GM21381 (cell line): ENCODE results near the gene TMEM131.
"Not testable (repeated sequence)": the region's sequence is repeated elsewhere in the genome, so short reads cannot be mapped to it uniquely, and the experiment has no call there.

Experiments
- ATAC-seq: cut with Tn5 transposase; IDR thresholded peaks from one replicate; pipeline ENCODE4 v1.9.1; 2021; ENCODE audit warnings: mild to moderate bottlenecking, moderate library complexity; ENCODE audit not compliant: unreplicated experiment

TMEM131 gene

GRCh38 chr2:97958184-97958583, 37.6 kb downstream of the TMEM131 start:
- no peak for ATAC-seq

GRCh38 chr2:97957432-97958183, 38.1 kb downstream of the TMEM131 start:
- ATAC-seq = no peak

GRCh38 chr2:97956753-97957152, 39.0 kb downstream of the TMEM131 start:
- not testable (repeated sequence) for ATAC-seq

GRCh38 chr2:97953853-97954252, 41.9 kb downstream of the TMEM131 start:
- no peak for ATAC-seq

- no peak for ATAC-seq
Measured at GRCh38 chr2:97952357-97952756, 43.4 kb downstream of the TMEM131 start.

GRCh38 chr2:97951155-97951680, 44.5 kb downstream of the TMEM131 start:
- no peak for ATAC-seq

- no peak for ATAC-seq
Measured at GRCh38 chr2:97950329-97951154, 45.2 kb downstream of the TMEM131 start.

- no peak for ATAC-seq
Measured at GRCh38 chr2:97948926-97949325, 46.8 kb downstream of the TMEM131 start.

- no peak for ATAC-seq
Measured at GRCh38 chr2:97945791-97946190, 50.0 kb downstream of the TMEM131 start.

- ATAC-seq = no peak
Measured at GRCh38 chr2:97936881-97937280, 58.9 kb downstream of the TMEM131 start.

GRCh38 chr2:97936199-97936598, 59.5 kb downstream of the TMEM131 start:
- peak; percentile 50 for ATAC-seq

- peak; percentile 18 for ATAC-seq
Measured at GRCh38 chr2:97935719-97936161, 60.0 kb downstream of the TMEM131 start.

GRCh38 chr2:97932975-97933662, 62.6 kb downstream of the TMEM131 start:
- ATAC-seq = no peak

GRCh38 chr2:97931858-97932225, 63.9 kb downstream of the TMEM131 start:
- ATAC-seq = no peak

- peak; percentile 40 for ATAC-seq
Measured at GRCh38 chr2:97931118-97931857, 64.5 kb downstream of the TMEM131 start.

GRCh38 chr2:97928591-97928990, 67.2 kb downstream of the TMEM131 start:
- ATAC-seq = no peak

GRCh38 chr2:97926946-97927345, 68.8 kb downstream of the TMEM131 start:
- no peak for ATAC-seq

- ATAC-seq = no peak
Measured at GRCh38 chr2:97924194-97924593, 71.6 kb downstream of the TMEM131 start.

- ATAC-seq = no peak
Measured at GRCh38 chr2:97919858-97920257, 75.9 kb downstream of the TMEM131 start.

GRCh38 chr2:97918818-97919217, 76.9 kb downstream of the TMEM131 start:
- ATAC-seq = no peak

GRCh38 chr2:97917668-97918067, 78.1 kb downstream of the TMEM131 start:
- not testable (repeated sequence) for ATAC-seq
